ENCODE data around the gene ZNF518A. TPM values are rescaled to one million over a fixed set of nuclear protein-coding genes. Genes with fewer than 3 reads are reported as not detected.

The ZNF518A gene
- total and polyA plus RNA-seq, 2 donors (not counting 3 experiments of a cell fraction or from before 2014, with no cell fraction given): 2.9 to 12.1 TPM

GRCh38 chr10:96133135-96133534, 3.0 kb downstream of the ZNF518A start:
- no TSS peak for BruUV-seq (replicated peaks)
- ChIA-PET POLR2A (no interaction called here), CTCF (no interaction called here)
- Histone ChIP-seq H3K27me3 (ENCODE audit: control insufficient read depth in 2 of 2, insufficient read depth in 2 of 2, low read length in 2 of 2) (no peaks in the 10 kb centered on the region), H4K20me1 (replicated peaks; ENCODE audit: control insufficient read depth, extremely low read depth, insufficient read depth, low read length) (no peaks in the 10 kb centered on the region), H3K4me3 (replicated peaks in 1 of 3; ENCODE audit: insufficient read depth in 1 of 3, low read depth in 1 of 3, low read length in 3 of 3) (no peak overlapping the region), H3K9me3 (replicated peaks; ENCODE audit: control insufficient read depth, insufficient read depth, low read length) (no peaks in the 10 kb centered on the region), H3K36me3 (ENCODE audit: control insufficient read depth in 2 of 2, extremely low read depth in 1 of 2, insufficient read depth in 2 of 2, low read length in 2 of 2) (peaks cover 0 to 2% of the 10 kb centered on the region in 2 experiments), H3K27ac (ENCODE audit: insufficient read depth, low read depth, low read length) (no peak overlapping the region), H3K4me1 (ENCODE audit: control insufficient read depth, extremely low read depth, insufficient read depth, low read length) (peaks cover 14% of the 10 kb centered on the region), H3K9me1 (replicated peaks; ENCODE audit: control insufficient read depth, extremely low read depth, insufficient read depth, low read length) (no peaks in the 10 kb centered on the region), H3K79me2 (ENCODE audit: control insufficient read depth, insufficient read depth, low read length) (no peaks in the 10 kb centered on the region), H2AFZ (ENCODE audit: low read depth, low read length) (no peak overlapping the region), H3K4me2 (ENCODE audit: insufficient read depth, low read length) (no peak overlapping the region), H3K9ac (replicated peaks; ENCODE audit: extremely low read depth, insufficient read depth, low read length) (no peak overlapping the region)
- FAIRE-seq (no peak), DNase-seq (ENCODE audit: low read depth, low spot score) (no peak)
- no peak for TF ChIP-seq POLR2AphosphoS5 (IDR thresholded peaks at IDR 0.05; ENCODE audit: insufficient read depth, low read depth, low read length)
- TF ChIP-seq FOS (IDR thresholded peaks at IDR 0.05; ENCODE audit: borderline replicate concordance, insufficient read depth, low read length): peak; percentile 44
- TF ChIP-seq JUN (IDR thresholded peaks at IDR 0.05; ENCODE audit: borderline replicate concordance, insufficient read depth, insufficient read length, low read depth): no peak
- intact Hi-C loops (cut with micrococcal nuclease): loop anchor here (5.0 kb wide), 1 partner anchor 226 kb away; the partner anchor contains the start of gene CC2D2B
- dilution Hi-C loops (cut with MboI; ENCODE audit: extremely low pct_ligation_motif_present, low sequenced_read_pairs): no loop called here

- DNase-seq (ENCODE audit: low read depth, low spot score): no peak
- intact Hi-C loops (cut with micrococcal nuclease): no loop called here
- Histone ChIP-seq H3K4me1 (ENCODE audit: control insufficient read depth, extremely low read depth, insufficient read depth, low read length) (no peaks in the 10 kb centered on the region), H2AFZ (ENCODE audit: low read depth, low read length) (no peak overlapping the region), H3K27me3 (ENCODE audit: control insufficient read depth in 2 of 2, insufficient read depth in 2 of 2, low read length in 2 of 2) (no peaks in the 10 kb centered on the region), H4K20me1 (replicated peaks; ENCODE audit: control insufficient read depth, extremely low read depth, insufficient read depth, low read length) (no peaks in the 10 kb centered on the region), H3K9ac (replicated peaks; ENCODE audit: extremely low read depth, insufficient read depth, low read length) (no peak overlapping the region), H3K4me3 (replicated peaks in 1 of 3; ENCODE audit: insufficient read depth in 1 of 3, low read depth in 1 of 3, low read length in 3 of 3) (no peak overlapping the region), H3K79me2 (ENCODE audit: control insufficient read depth, insufficient read depth, low read length) (no peaks in the 10 kb centered on the region), H3K36me3 (ENCODE audit: control insufficient read depth in 2 of 2, extremely low read depth in 1 of 2, insufficient read depth in 2 of 2, low read length in 2 of 2) (peaks cover 0 to 4% of the 10 kb centered on the region in 2 experiments), H3K9me1 (replicated peaks; ENCODE audit: control insufficient read depth, extremely low read depth, insufficient read depth, low read length) (no peaks in the 10 kb centered on the region), H3K4me2 (ENCODE audit: insufficient read depth, low read length) (no peak overlapping the region), H3K27ac (ENCODE audit: insufficient read depth, low read depth, low read length) (no peak overlapping the region), H3K9me3 (replicated peaks; ENCODE audit: control insufficient read depth, insufficient read depth, low read length) (no peaks in the 10 kb centered on the region)
- ChIA-PET POLR2A (no interaction called here), CTCF (no interaction called here)
- FAIRE-seq: no peak
- no TSS peak for BruUV-seq (replicated peaks)
- dilution Hi-C loops (cut with MboI; ENCODE audit: extremely low pct_ligation_motif_present, low sequenced_read_pairs): no loop called here
- TF ChIP-seq MAX (IDR thresholded peaks at IDR 0.05; ENCODE audit: insufficient read depth, insufficient read length) (no peak), EZH2 (IDR thresholded peaks at IDR 0.05; ENCODE audit: borderline replicate concordance, low read depth, low read length, severe bottlenecking) (no peak), JUN (IDR thresholded peaks at IDR 0.05; ENCODE audit: borderline replicate concordance, insufficient read depth, insufficient read length, low read depth) (no peak), FOS (IDR thresholded peaks at IDR 0.05; ENCODE audit: borderline replicate concordance, insufficient read depth, low read length) (no peak), POLR2AphosphoS5 (IDR thresholded peaks at IDR 0.05; ENCODE audit: insufficient read depth, low read depth, low read length) (no peak), MYC (IDR thresholded peaks at IDR 0.05; ENCODE audit: low read depth, low read length) (no peak), CTCF (IDR thresholded peaks at IDR 0.05; ENCODE audit: extremely low read depth in 1 of 2, insufficient read depth in 1 of 2, low read depth in 1 of 2, low read length in 2 of 2) (no peak), POLR2A (IDR thresholded peaks at IDR 0.05; ENCODE audit: low read depth, low read length) (no peak), GATA2 (IDR thresholded peaks at IDR 0.05; ENCODE audit: insufficient read depth, insufficient read length, low read depth, low read length) (no peak)
Observed at GRCh38 chr10:96136810-96137209, 6.7 kb downstream of the ZNF518A start.

Measured in endothelial cell of umbilical vein (primary cell).